K562 (cell line): Measurements from ENCODE around the gene RAB38.

Source experiments
- CTCF ChIP-seq, 3 experiments: IDR thresholded peaks in 2 of 3; conservative IDR thresholded peaks in 1 of 3; 2 replicates each; pipeline ENCODE4 v1.5.1; 2011 to 2012; ENCODE audit warnings: low read length in 3 of 3, mild to moderate bottlenecking in 3 of 3, control low read depth in 2 of 3, improper control_type of control experiment in 1 of 3, inconsistent platforms in 1 of 3, low read depth in 1 of 3, mixed read lengths in 1 of 3, moderate library complexity in 1 of 3; ENCODE audit not compliant: insufficient read depth in 2 of 3
- EGR1 ChIP-seq: fragments of 450-650 bp; conservative IDR thresholded peaks from 2 replicates; pipeline ENCODE4 v1.6.1; 2017; ENCODE audit warnings: mild to moderate bottlenecking
- EZH2 ChIP-seq: IDR thresholded peaks from 2 replicates; pipeline ENCODE4 v1.6.1; 2012; ENCODE audit warnings: low read depth, mild to moderate bottlenecking, inconsistent platforms, low read length, borderline replicate concordance
- GATAD2B ChIP-seq: fragments of 450-650 bp; IDR thresholded peaks from 2 replicates; pipeline ENCODE4 v1.6.1; 2017; ENCODE audit warnings: mild to moderate bottlenecking, borderline replicate concordance
- HIVEP1 ChIP-seq: fragments of 250-450 bp; sonication (Bioruptor Pico); IDR thresholded peaks from 2 replicates; pipeline ENCODE4 v1.4.0; 2020; ENCODE audit warnings: mild to moderate bottlenecking
- HOXB6 ChIP-seq: fragments of 250-450 bp; sonication (Bioruptor Pico); IDR thresholded peaks from 2 replicates; pipeline ENCODE4 v1.5.1; 2022; ENCODE audit warnings: mild to moderate bottlenecking, borderline replicate concordance
- MAFK ChIP-seq: IDR thresholded peaks from 2 replicates; pipeline ENCODE4 v1.6.1; 2011; ENCODE audit warnings: low read length, improper control_type of control experiment
- POLR2H ChIP-seq: IDR thresholded peaks from 2 replicates; pipeline ENCODE4 v1.6.1; 2016; ENCODE audit warnings: missing genetic modification characterization, low read depth, mild to moderate bottlenecking, control low read depth, missing compliant biosample characterization, moderate library complexity
- SIN3B ChIP-seq: fragments of 450-650 bp; IDR thresholded peaks from 2 replicates; pipeline ENCODE4 v1.6.1; 2017; ENCODE audit warnings: low read depth, mild to moderate bottlenecking, moderate library complexity
- SIRT6 ChIP-seq: IDR thresholded peaks from one replicate; pipeline ENCODE4 v1.6.1; 2012; ENCODE audit warnings: low read depth, mild to moderate bottlenecking, control low read depth, inconsistent platforms, low read length, moderate library complexity
- SIX5 ChIP-seq, 2 experiments: IDR thresholded peaks; 2 replicates each; pipeline ENCODE4 v1.6.1; 2011; ENCODE audit warnings: low read length in 2 of 2, borderline replicate concordance in 1 of 2, low read depth in 1 of 2, mild to moderate bottlenecking in 1 of 2, moderate library complexity in 1 of 2; ENCODE audit not compliant: insufficient read depth in 1 of 2
- TFE3 ChIP-seq: fragments of 450-650 bp; formaldehyde crosslinking; IDR thresholded peaks from 2 replicates; pipeline ENCODE4 v1.4.0; 2020; ENCODE audit warnings: mild to moderate bottlenecking, mixed read lengths
- ZNF184 ChIP-seq: sonication (generic); formaldehyde crosslinking; IDR thresholded peaks from 2 replicates; pipeline ENCODE4 v1.5.0; 2020; ENCODE audit warnings: missing genetic modification reagents
- ZNF511 ChIP-seq: sonication (generic); formaldehyde crosslinking; IDR thresholded peaks from 2 replicates; pipeline ENCODE4 v1.8.0; 2022; ENCODE audit warnings: mild to moderate bottlenecking, missing genetic modification reagents

GRCh38 chr11:88070437-88070836 lies 104.8 kb downstream of the RAB38 start:
- TF ChIP-seq TFE3 (CRISPR knock-in tag) (no peak), POLR2H (tag) (no peak), HOXB6 (CRISPR knock-in tag) (no peak), SIN3B (no peak), SIX5 (IDR thresholded peaks at IDR 0.05; ENCODE audit: borderline replicate concordance in 1 of 2, insufficient read depth in 1 of 2, low read depth in 1 of 2, low read length in 2 of 2) (no peak), CTCF (IDR thresholded peaks at IDR 0.05 in 2 of 3, conservative IDR thresholded peaks at IDR 0.05 in 1 of 3; ENCODE audit: insufficient read depth in 2 of 3, low read depth in 1 of 3, low read length in 3 of 3) (no peak), MAFK (no peak), GATAD2B (no peak), SIRT6 (no peak), HIVEP1 (CRISPR knock-in tag) (no peak), ZNF511 (CRISPR knock-in tag) (no peak), ZNF184 (CRISPR knock-in tag) (no peak), EGR1 (no peak), EZH2 (no peak)
